Uterus (tissue), 4 donors: Measurements from ENCODE around the gene PPY. TPM values are rescaled to one million over a fixed set of nuclear protein-coding genes. Genes with fewer than 3 reads are reported as not detected.

ENCODE experiments used
- DNase-seq, 2 donors: peaks; one replicate each; pipeline ENCODE4 v3.0.0-alpha.2; 2019 to 2020
- H3K27ac ChIP-seq, 2 donors: fragments of 200-600 bp; sonication (generic); 1 replicate in 1 of 2; 2 replicates in 1 of 2; pipeline ENCODE4 v1.5.1; 2016 to 2018
- H3K27me3 ChIP-seq, 2 donors: fragments of 200-600 bp; sonication (generic); one replicate each; pipeline ENCODE4 v1.5.1; 2018 to 2019; ENCODE audit warnings: control low read depth in 1 of 2
- H3K36me3 ChIP-seq, 2 donors: fragments of 200-600 bp; sonication (generic); one replicate each; pipeline ENCODE4 v1.5.1; 2019; ENCODE audit warnings: control low read depth in 1 of 2
- H3K4me1 ChIP-seq, 2 donors: fragments of 200-600 bp; sonication (generic); one replicate each; pipeline ENCODE4 v1.5.1; 2018 to 2019; ENCODE audit warnings: control low read depth in 1 of 2
- H3K4me3 ChIP-seq, 2 donors: fragments of 200-600 bp; sonication (generic); 1 replicate in 1 of 2; 2 replicates in 1 of 2; pipeline ENCODE4 v1.5.1; 2018 to 2019; ENCODE audit warnings: mild to moderate bottlenecking in 1 of 2
- H3K9me3 ChIP-seq, 2 donors: fragments of 200-600 bp; sonication (generic); one replicate each; pipeline ENCODE4 v1.5.1; 2019; ENCODE audit warnings: control low read depth in 1 of 2
- CTCF ChIP-seq, 4 experiments: fragments of 200-600 bp in 2 of 4; fragments of 450-650 bp in 2 of 4; sonication (generic) in 2 of 4; IDR thresholded peaks; one replicate each; pipeline ENCODE4 v1.5.1; 2016 to 2019; ENCODE audit warnings: antibody characterized with exemption in 4 of 4, mild to moderate bottlenecking in 2 of 4, moderate library complexity in 1 of 4
- POLR2A ChIP-seq, 2 donors: fragments of 450-650 bp; IDR thresholded peaks; one replicate each; pipeline ENCODE4 v1.6.1; 2016; ENCODE audit warnings: antibody characterized with exemption in 2 of 2, mild to moderate bottlenecking in 1 of 2, moderate library complexity in 1 of 2
- intact Hi-C: fragments of 100-400 bp; cut with DNase I; formaldehyde crosslinking; loops from one replicate; pipeline ENCODE4 v1.15.1; 2023; ENCODE audit warnings: low total_unique reads
- total RNA-seq, 4 donors: library from RNA; depleted of rRNA in 3 of 4; stranded (reverse); fragments of >200 nt in 3 of 4; gene quantifications; one replicate each; pipeline versions ENCODE4 v1.1.0 to v1.2.4, GENCODE V29; 2014 to 2023
- donor health status: DM: yes; HTN: yes; CAD: no.

PPY gene
- total RNA-seq, 4 donors from 2014 or later = not detected

- Histone ChIP-seq H3K27ac (no peak overlapping the region), H3K4me1 (peaks cover 0 to 8% of the 10 kb centered on the region in 2 donors), H3K36me3 (no peaks in the 10 kb centered on the region), H3K27me3 (peaks cover 5 to 33% of the 10 kb centered on the region in 2 donors), H3K4me3 (no peak overlapping the region), H3K9me3 (no peaks in the 10 kb centered on the region)
- intact Hi-C loops = no loop called here
- DNase-seq = no peak
- TF ChIP-seq POLR2A (IDR thresholded peaks at IDR 0.05) = no peak
- TF ChIP-seq CTCF (IDR thresholded peaks at IDR 0.05) = no peak
Observed at GRCh38 chr17:43984521-43984920, 42.2 kb upstream of the PPY start.

- Histone ChIP-seq H3K4me3 (peak overlapping the region in 1 of 2 donors; percentile 20), H3K4me1 (peaks cover 0 to 8% of the 10 kb centered on the region in 2 donors), H3K27ac (no peak overlapping the region), H3K27me3 (peaks cover 5 to 33% of the 10 kb centered on the region in 2 donors), H3K9me3 (no peaks in the 10 kb centered on the region), H3K36me3 (no peaks in the 10 kb centered on the region)
- TF ChIP-seq CTCF (IDR thresholded peaks at IDR 0.05) (no peak), POLR2A (IDR thresholded peaks at IDR 0.05) (no peak)
- no peak for DNase-seq
- intact Hi-C loops = no loop called here
Observed at GRCh38 chr17:43983515-43984411, 41.5 kb upstream of the PPY start.

- intact Hi-C loops = no loop called here
- H3K4me3 ChIP-seq = no peak overlapping the region
- no peak for TF ChIP-seq CTCF (IDR thresholded peaks at IDR 0.05)
- TF ChIP-seq POLR2A (IDR thresholded peaks at IDR 0.05) = no peak
- H3K27me3 ChIP-seq = peaks cover 5 to 33% of the 10 kb centered on the region in 2 donors
- no peak overlapping the region for H3K27ac ChIP-seq
- DNase-seq = no peak
- peaks cover 0 to 8% of the 10 kb centered on the region in 2 donors for H3K4me1 ChIP-seq
- no peaks in the 10 kb centered on the region for H3K9me3 ChIP-seq
- no peaks in the 10 kb centered on the region for H3K36me3 ChIP-seq
Observed at GRCh38 chr17:43983196-43983514, 40.9 kb upstream of the PPY start.

- Histone ChIP-seq H3K27me3 (peaks cover 5 to 33% of the 10 kb centered on the region in 2 donors), H3K4me3 (no peak overlapping the region), H3K27ac (no peak overlapping the region), H3K9me3 (no peaks in the 10 kb centered on the region), H3K36me3 (no peaks in the 10 kb centered on the region), H3K4me1 (peaks cover 0 to 8% of the 10 kb centered on the region in 2 donors)
- intact Hi-C loops = no loop called here
- no peak for DNase-seq
- TF ChIP-seq POLR2A (IDR thresholded peaks at IDR 0.05) (no peak), CTCF (IDR thresholded peaks at IDR 0.05) (no peak)
Observed at GRCh38 chr17:43982171-43982570, 39.9 kb upstream of the PPY start.

- intact Hi-C loops = no loop called here
- peaks cover 0 to 8% of the 10 kb centered on the region in 2 donors for H3K4me1 ChIP-seq
- no peak overlapping the region for H3K27ac ChIP-seq
- H3K9me3 ChIP-seq = no peaks in the 10 kb centered on the region
- no peaks in the 10 kb centered on the region for H3K36me3 ChIP-seq
- H3K27me3 ChIP-seq = peaks cover 5 to 26% of the 10 kb centered on the region in 2 donors
- H3K4me3 ChIP-seq = no peak overlapping the region
- DNase-seq = no peak
- TF ChIP-seq POLR2A (IDR thresholded peaks at IDR 0.05) (no peak), CTCF (IDR thresholded peaks at IDR 0.05) (no peak)
Observed at GRCh38 chr17:43979671-43980070, 37.4 kb upstream of the PPY start.
